ENCODE measurements around the gene OTUB1. TPM values are rescaled to one million over a fixed set of nuclear protein-coding genes. Genes with fewer than 3 reads are reported as not detected.

The OTUB1 gene
- total and polyA plus RNA-seq, 9 of the 15 experiments (the other 6 are each of a cell fraction or from before 2014, with no cell fraction given) = 29.5 to 134 (median 66.1) TPM

DNA sequence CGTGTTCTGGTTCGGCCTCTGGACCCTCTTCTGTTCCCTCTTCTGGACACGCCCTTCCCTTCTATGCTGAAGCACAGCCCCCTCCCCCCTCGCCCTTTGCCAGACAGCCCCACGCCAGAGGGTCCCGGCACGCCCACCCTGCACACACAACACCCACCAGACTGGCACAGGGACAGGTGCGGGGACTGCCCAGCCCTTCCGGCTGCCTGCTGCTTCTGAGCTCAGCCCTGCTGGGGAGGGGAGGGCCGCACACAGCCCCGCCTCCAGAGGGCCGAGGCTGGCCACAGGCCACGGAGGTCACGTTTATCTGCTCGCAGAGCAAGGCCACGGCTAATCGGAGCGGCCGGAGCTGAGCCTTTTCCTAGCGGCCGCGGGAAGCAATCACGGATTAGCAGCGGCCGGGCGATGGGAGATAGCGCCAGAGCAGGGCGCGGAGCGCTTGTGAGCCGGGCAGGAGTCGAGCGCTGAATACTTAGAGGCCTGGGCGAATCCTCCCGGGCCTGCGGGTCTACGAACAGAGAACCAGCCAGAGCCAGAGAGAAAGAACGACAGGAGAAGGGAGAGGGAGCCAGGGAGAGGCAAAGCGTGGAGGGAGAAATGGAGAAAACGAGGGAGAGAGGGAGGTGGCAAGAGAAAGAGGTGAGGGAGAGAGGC, 21.5 kb downstream of the OTUB1 start (continued):
- TF ChIP-seq BRD9 (IDR thresholded peaks at IDR 0.05; ENCODE audit: low read depth, partially characterized antibody) (no peak), KLF16 (IDR thresholded peaks at IDR 0.05) (peak; percentile 92), CCNT2 (IDR thresholded peaks at IDR 0.05; ENCODE audit: borderline replicate concordance, extremely low read depth, insufficient read length, low read depth, low read length) (peak; percentile 97), DNMT1 (IDR thresholded peaks at IDR 0.05) (no peak; the same call in 1 of the 2 replicates), YBX1 (IDR thresholded peaks at IDR 0.05) (no peak), CBFA2T2 (conservative IDR thresholded peaks at IDR 0.05) (peak; percentile 96), KDM4B (IDR thresholded peaks at IDR 0.05; ENCODE audit: borderline replicate concordance in 2 of 2, low read depth in 1 of 2) (peak in 1 of 2 experiments; percentile 75; a peak in 1 of 4 replicates), KLF10 (CRISPR knock-in tag; IDR thresholded peaks at IDR 0.05) (no peak), RNF2 (IDR thresholded peaks at IDR 0.05) (peak; percentile 95), ZNF507 (tag; conservative IDR thresholded peaks at IDR 0.05) (no peak), SMAD1 (IDR thresholded peaks at IDR 0.05; ENCODE audit: low read depth, low read length, partially characterized antibody) (peak; percentile 74), BRF1 (IDR thresholded peaks at IDR 0.05; ENCODE audit: borderline replicate concordance, extremely low read depth, insufficient read length) (no peak), ARID2 (IDR thresholded peaks at IDR 0.05) (no peak), SRSF7 (optimal IDR thresholded peaks at IDR 0.05; ENCODE audit: low read depth, low read length) (no peak), ZNF785 (CRISPR knock-in tag; IDR thresholded peaks at IDR 0.05) (no peak), RAD51 (IDR thresholded peaks at IDR 0.05; ENCODE audit: borderline replicate concordance, low read depth) (peak; percentile 34; the same call in 1 of the 2 replicates), GATAD2B (IDR thresholded peaks at IDR 0.05; ENCODE audit: borderline replicate concordance) (peak; percentile 47; the same call in 1 of the 2 replicates), SMARCA5 (IDR thresholded peaks at IDR 0.05) (no peak), PHF21A (IDR thresholded peaks at IDR 0.05; ENCODE audit: borderline replicate concordance, low read depth) (peak; percentile 97), SAFB (IDR thresholded peaks at IDR 0.05; ENCODE audit: borderline replicate concordance, low read depth, low read length) (peak; percentile 68; the same call in 1 of the 2 replicates), ZNF124 (CRISPR knock-in tag; IDR thresholded peaks at IDR 0.05) (no peak), SRSF9 (IDR thresholded peaks at IDR 0.05; ENCODE audit: borderline replicate concordance, low read depth, low read length) (no peak), HDGF (IDR thresholded peaks at IDR 0.05) (no peak), SIRT6 (IDR thresholded peaks at IDR 0.05; ENCODE audit: low read depth, low read length) (peak; percentile 6)
- TF ChIP-seq, protein P1, sequence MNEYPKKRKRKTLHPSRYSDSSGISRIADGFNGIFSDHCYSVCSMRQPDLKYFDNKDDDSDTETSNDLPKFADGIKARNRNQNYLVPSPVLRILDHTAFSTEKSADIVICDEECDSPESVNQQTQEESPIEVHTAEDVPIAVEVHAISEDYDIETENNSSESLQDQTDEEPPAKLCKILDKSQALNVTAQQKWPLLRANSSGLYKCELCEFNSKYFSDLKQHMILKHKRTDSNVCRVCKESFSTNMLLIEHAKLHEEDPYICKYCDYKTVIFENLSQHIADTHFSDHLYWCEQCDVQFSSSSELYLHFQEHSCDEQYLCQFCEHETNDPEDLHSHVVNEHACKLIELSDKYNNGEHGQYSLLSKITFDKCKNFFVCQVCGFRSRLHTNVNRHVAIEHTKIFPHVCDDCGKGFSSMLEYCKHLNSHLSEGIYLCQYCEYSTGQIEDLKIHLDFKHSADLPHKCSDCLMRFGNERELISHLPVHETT (CRISPR knock-in tag; conservative IDR thresholded peaks at IDR 0.05 in 1 of 2, IDR thresholded peaks at IDR 0.05 in 1 of 2) = peak in 1 of 2 experiments; percentile 74; a peak in 2 of 4 replicates
- TF ChIP-seq, protein P2, sequence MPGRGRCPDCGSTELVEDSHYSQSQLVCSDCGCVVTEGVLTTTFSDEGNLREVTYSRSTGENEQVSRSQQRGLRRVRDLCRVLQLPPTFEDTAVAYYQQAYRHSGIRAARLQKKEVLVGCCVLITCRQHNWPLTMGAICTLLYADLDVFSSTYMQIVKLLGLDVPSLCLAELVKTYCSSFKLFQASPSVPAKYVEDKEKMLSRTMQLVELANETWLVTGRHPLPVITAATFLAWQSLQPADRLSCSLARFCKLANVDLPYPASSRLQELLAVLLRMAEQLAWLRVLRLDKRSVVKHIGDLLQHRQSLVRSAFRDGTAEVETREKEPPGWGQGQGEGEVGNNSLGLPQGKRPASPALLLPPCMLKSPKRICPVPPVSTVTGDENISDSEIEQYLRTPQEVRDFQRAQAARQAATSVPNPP (IDR thresholded peaks at IDR 0.05; ENCODE audit: borderline replicate concordance, insufficient read depth, insufficient read length) = no peak

All from K562 (cell line).